Spleen (tissue), 11 donors: Measurements from ENCODE around the gene TMEM145. TPM values are rescaled to one million over a fixed set of nuclear protein-coding genes. Genes with fewer than 3 reads are reported as not detected.

Source experiments
- DNase-seq: peaks from one replicate; pipeline ENCODE4 v3.0.0-alpha.2; 2020
- H3K27ac ChIP-seq, 8 donors: fragments of 200-600 bp; sonication (generic) in 7 of 8; 1 replicate in 4 of 8; 2 replicates in 4 of 8; pipeline versions ENCODE4 v1.5.0 to v1.8.0; 2016 to 2021; ENCODE audit warnings: inconsistent platforms in 4 of 8, mild to moderate bottlenecking in 4 of 8, moderate library complexity in 1 of 8
- H3K27me3 ChIP-seq, 7 donors: fragments of 200-600 bp; sonication (generic) in 6 of 7; replicated peaks in 1 of 7; 1 replicate in 4 of 7; 2 replicates in 3 of 7; pipeline versions ENCODE4 v1.5.0 to v1.8.0; 2016 to 2021; ENCODE audit warnings: inconsistent platforms in 3 of 7, mild to moderate bottlenecking in 1 of 7
- H3K36me3 ChIP-seq, 6 donors: fragments of 200-600 bp; sonication (generic) in 5 of 6; 1 replicate in 4 of 6; 2 replicates in 2 of 6; pipeline versions ENCODE4 v1.5.0 to v1.8.0; 2016 to 2021; ENCODE audit warnings: inconsistent platforms in 2 of 6
- H3K4me1 ChIP-seq, 6 donors: fragments of 200-600 bp; sonication (generic) in 5 of 6; 1 replicate in 3 of 6; 2 replicates in 3 of 6; pipeline versions ENCODE4 v1.5.0 to v1.8.0; 2016 to 2021; ENCODE audit warnings: inconsistent platforms in 3 of 6
- H3K4me3 ChIP-seq, 8 donors: fragments of 200-600 bp; sonication (generic) in 7 of 8; 1 replicate in 4 of 8; 2 replicates in 4 of 8; pipeline versions ENCODE4 v1.5.0 to v1.8.0; 2016 to 2021; ENCODE audit warnings: inconsistent platforms in 4 of 8, mild to moderate bottlenecking in 4 of 8, moderate library complexity in 2 of 8
- H3K9me3 ChIP-seq, 8 donors: fragments of 200-600 bp; sonication (generic) in 7 of 8; 1 replicate in 4 of 8; 2 replicates in 4 of 8; pipeline versions ENCODE4 v1.5.0 to v1.8.0; 2016 to 2021; ENCODE audit warnings: inconsistent platforms in 4 of 8
- CTCF ChIP-seq, 11 experiments: fragments of 200-600 bp in 7 of 11; fragments of 450-650 bp in 4 of 11; sonication (generic) in 4 of 11; IDR thresholded peaks in 8 of 11; conservative IDR thresholded peaks in 3 of 11; 1 replicate in 7 of 11; 2 replicates in 4 of 11; pipeline versions ENCODE4 v1.4.0 to v1.8.0; 2016 to 2021; ENCODE audit warnings: antibody characterized with exemption in 11 of 11, inconsistent platforms in 4 of 11, mild to moderate bottlenecking in 1 of 11
- POLR2A ChIP-seq, 3 donors: fragments of 450-650 bp; IDR thresholded peaks; one replicate each; pipeline ENCODE4 v1.5.1; 2017; ENCODE audit warnings: antibody characterized with exemption in 3 of 3, mild to moderate bottlenecking in 1 of 3
- POLR2AphosphoS5 ChIP-seq, 3 donors: sonication (generic); formaldehyde crosslinking; IDR thresholded peaks; one replicate each; pipeline ENCODE4 v1.5.1; 2017; ENCODE audit warnings: antibody characterized with exemption in 3 of 3
- WGBS, 5 donors: extraction: QIAGEN DNeasy Blood & Tissue Kit in 3 of 5; methylation state at CpG; one replicate each; pipeline versions ENCODE4 v1.1.5 to v1.1.7; 2013 to 2018; 5-methylcytosine and 5-hydroxymethylcytosine counted together
- intact Hi-C: fragments of 100-400 bp; cut with DNase I; formaldehyde crosslinking; loops from one replicate; pipeline ENCODE4 v1.15.0; 2023; ENCODE audit warnings: low total_unique reads
- polyA plus RNA-seq, 3 donors: library from polyadenylated mRNA; stranded (reverse); fragments of 200-250 nt; gene quantifications; one replicate each; pipeline ENCODE4 v1.2.1, GENCODE V29; 2013
- total RNA-seq, 7 donors: library from RNA; depleted of rRNA in 3 of 7; stranded (reverse); fragments of >200 nt in 3 of 7; fragmentation: NEBNext Ultra II Directional in 4 of 7; extraction: Animal tissue kit (Norgen Biotek cat#: 25700) in 4 of 7; gene quantifications; one replicate each; pipeline versions ENCODE4 v1.1.0 to v1.2.1, GENCODE V29; 2016 to 2021
- donor health status: healthy with polysubstance abuse.
- donor health status: DM: no; HTN: no; CAD: no; lungs with moderate emphysema.
- donor health status: DM: no; HTN: no; CAD: no.
- donor health status: Bipolar disorder and iron deficiency.
- donor health status: healthy.
- donor health status: DM: no; HTN: no; CAD: no.
- donor health status: DM: yes; HTN: yes; CAD: no.

The TMEM145 gene
- total and polyA plus RNA-seq, 10 donors: 0.13 to 2.3 (median 0.73) TPM; not detected in 1

- Histone ChIP-seq H3K4me1 (peaks cover 36 to 69% (median 55%) of the 10 kb centered on the region in 6 donors), H3K4me3 (peak overlapping the region; percentile 33 to 69 (median 50)), H3K27ac (peak overlapping the region; percentile 76 to 100 (median 98)), H3K9me3 (no peaks in the 10 kb centered on the region), H3K27me3 (no peaks in the 10 kb centered on the region), H3K36me3 (peaks cover 0 to 40% (median 33%) of the 10 kb centered on the region in 6 donors)
- WGBS, 5 donors: 2 to 10% (median 5%) methylated on average over 11 to 18 of the region's 18 CpGs
- TF ChIP-seq CTCF (IDR thresholded peaks at IDR 0.05 in 8 of 11, conservative IDR thresholded peaks at IDR 0.05 in 3 of 11): no peak
- peak; percentile 50 to 76 (median 76) for TF ChIP-seq POLR2AphosphoS5 (IDR thresholded peaks at IDR 0.05)
- intact Hi-C loops: no loop called here
- peak; percentile 90 for DNase-seq
These were observed 42.6 kb upstream of the TMEM145 start for GRCh38 chr19:42270346-42271044.

GRCh38 chr19:42271045-42271419, 42.1 kb upstream of the TMEM145 start:
- DNase-seq: no peak
- peaks cover 0 to 45% (median 33%) of the 10 kb centered on the region in 6 donors for H3K36me3 ChIP-seq
- TF ChIP-seq POLR2AphosphoS5 (IDR thresholded peaks at IDR 0.05): no peak
- no peak for TF ChIP-seq POLR2A (IDR thresholded peaks at IDR 0.05)
- TF ChIP-seq CTCF (IDR thresholded peaks at IDR 0.05 in 8 of 11, conservative IDR thresholded peaks at IDR 0.05 in 3 of 11): no peak
- intact Hi-C loops: no loop called here
- H3K27me3 ChIP-seq: no peaks in the 10 kb centered on the region
- 44 to 75% (median 56%) methylated on average over 3 of the region's 3 CpGs for WGBS, 5 donors
- H3K27ac ChIP-seq: peak overlapping the region; percentile 76 to 100 (median 98)
- peak overlapping the region in 6 of 8 donors; percentile 48 to 69 (median 52) for H3K4me3 ChIP-seq
- no peaks in the 10 kb centered on the region for H3K9me3 ChIP-seq
- peaks cover 41 to 74% (median 60%) of the 10 kb centered on the region in 6 donors for H3K4me1 ChIP-seq

DNA sequence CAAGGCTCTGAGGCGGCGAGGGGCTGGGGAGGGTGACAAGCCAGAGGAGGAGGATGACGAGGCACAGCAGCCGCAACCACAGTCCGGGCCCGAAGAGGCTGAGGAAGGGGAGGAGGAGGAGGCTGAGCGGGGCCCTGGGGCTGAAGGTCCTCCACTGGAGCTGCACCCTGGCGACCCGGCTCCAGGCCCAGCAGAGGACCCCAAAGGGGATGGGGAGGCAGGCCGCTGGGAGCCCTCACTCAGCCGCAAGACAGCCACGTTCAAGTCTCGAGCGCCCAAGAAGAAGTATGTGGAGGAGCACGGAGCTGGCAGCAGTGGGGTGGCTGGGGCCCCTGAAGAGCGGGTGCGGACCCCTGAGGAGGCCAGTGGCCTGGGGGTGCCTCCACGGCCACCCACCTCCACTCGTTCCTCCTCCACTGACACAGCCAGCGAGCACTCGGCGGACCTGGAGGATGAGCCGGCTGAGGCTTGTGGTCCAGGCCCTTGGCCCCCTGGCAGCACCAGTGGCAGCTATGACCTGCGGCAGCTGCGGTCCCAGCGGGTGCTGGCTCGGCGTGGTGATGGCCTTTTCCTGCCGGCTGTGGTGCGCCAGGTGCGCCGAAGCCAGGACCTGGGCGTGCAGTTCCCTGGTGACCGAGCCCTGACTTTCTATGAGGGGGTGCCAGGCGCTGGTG, 41.1 kb upstream of the TMEM145 start:
- no peak for TF ChIP-seq POLR2A (IDR thresholded peaks at IDR 0.05)
- no peak for TF ChIP-seq CTCF (IDR thresholded peaks at IDR 0.05 in 8 of 11, conservative IDR thresholded peaks at IDR 0.05 in 3 of 11)
- Histone ChIP-seq H3K27ac (peak overlapping the region in 3 of 8 donors; percentile 97 to 99 (median 98)), H3K9me3 (no peaks in the 10 kb centered on the region), H3K36me3 (peaks cover 0 to 55% (median 33%) of the 10 kb centered on the region in 6 donors), H3K4me3 (no peak overlapping the region), H3K27me3 (no peaks in the 10 kb centered on the region), H3K4me1 (peaks cover 44 to 84% (median 69%) of the 10 kb centered on the region in 6 donors)
- peak; percentile 83 for DNase-seq
- intact Hi-C loops: no loop called here
- WGBS, 5 donors: 81 to 94% (median 89%) methylated on average over 28 to 35 of the region's 35 CpGs

- peak; percentile 77 for DNase-seq
- Histone ChIP-seq H3K4me1 (peaks cover 49 to 86% (median 73%) of the 10 kb centered on the region in 6 donors), H3K4me3 (no peak overlapping the region), H3K27ac (peak overlapping the region in 1 of 8 donors; percentile 99), H3K36me3 (peaks cover 0 to 60% (median 33%) of the 10 kb centered on the region in 6 donors), H3K9me3 (no peaks in the 10 kb centered on the region), H3K27me3 (no peaks in the 10 kb centered on the region)
- intact Hi-C loops: no loop called here
- WGBS, 5 donors: 88 to 97% (median 90%) methylated on average over 4 to 9 of the region's 9 CpGs; no CpG with 5 or more reads in 1 of the 5 donors
- TF ChIP-seq POLR2A (IDR thresholded peaks at IDR 0.05): no peak
- no peak for TF ChIP-seq CTCF (IDR thresholded peaks at IDR 0.05 in 8 of 11, conservative IDR thresholded peaks at IDR 0.05 in 3 of 11)
- no peak for TF ChIP-seq POLR2AphosphoS5 (IDR thresholded peaks at IDR 0.05)
These were observed 40.6 kb upstream of the TMEM145 start for GRCh38 chr19:42272535-42272897.
